ENCODE measurements around the gene FAM89A.
"Not testable (repeated sequence)": the region's sequence is repeated elsewhere in the genome, so short reads cannot be mapped to it uniquely, and the experiment has no call there.

The FAM89A gene

GRCh38 chr1:231011963-231012362 lies 28.1 kb downstream of the FAM89A start:
- no peak for DNase-seq (ENCODE audit: extremely low read depth, low read depth)
- TF ChIP-seq CTCF (IDR thresholded peaks at IDR 0.05; ENCODE audit: low read depth, low read length, missing control alignments) = no peak
- no peak overlapping the region for H3K4me3 ChIP-seq (replicated peaks; ENCODE audit: low read depth, low read length)

- no peak for DNase-seq (ENCODE audit: extremely low read depth, low read depth)
- no peak overlapping the region for H3K4me3 ChIP-seq (replicated peaks; ENCODE audit: low read depth, low read length)
- TF ChIP-seq CTCF (IDR thresholded peaks at IDR 0.05; ENCODE audit: low read depth, low read length, missing control alignments) = no peak
Measured at GRCh38 chr1:231011360-231011759, 28.7 kb downstream of the FAM89A start.

- H3K4me3 ChIP-seq (replicated peaks; ENCODE audit: low read depth, low read length); DNase-seq (ENCODE audit: extremely low read depth, low read depth): not testable (repeated sequence)
Measured at GRCh38 chr1:231007535-231007934, 32.5 kb downstream of the FAM89A start.

GRCh38 chr1:231001892-231002291 lies 38.2 kb downstream of the FAM89A start:
- no peak overlapping the region for H3K4me3 ChIP-seq (replicated peaks; ENCODE audit: low read depth, low read length)
- no peak for DNase-seq (ENCODE audit: extremely low read depth, low read depth)
- no peak for TF ChIP-seq CTCF (IDR thresholded peaks at IDR 0.05; ENCODE audit: low read depth, low read length, missing control alignments)

- DNase-seq (ENCODE audit: extremely low read depth, low read depth) = no peak
- H3K4me3 ChIP-seq (replicated peaks; ENCODE audit: low read depth, low read length) = no peak overlapping the region
- TF ChIP-seq CTCF (IDR thresholded peaks at IDR 0.05; ENCODE audit: low read depth, low read length, missing control alignments) = no peak
Measured at GRCh38 chr1:231000639-231001038, 39.4 kb downstream of the FAM89A start.

GRCh38 chr1:231000201-231000600 lies 39.9 kb downstream of the FAM89A start:
- DNase-seq (ENCODE audit: extremely low read depth, low read depth) = no peak
- no peak overlapping the region for H3K4me3 ChIP-seq (replicated peaks; ENCODE audit: low read depth, low read length)
- TF ChIP-seq CTCF (IDR thresholded peaks at IDR 0.05; ENCODE audit: low read depth, low read length, missing control alignments) = no peak

- no peak for TF ChIP-seq CTCF (IDR thresholded peaks at IDR 0.05; ENCODE audit: low read depth, low read length, missing control alignments)
- DNase-seq (ENCODE audit: extremely low read depth, low read depth) = no peak
- H3K4me3 ChIP-seq (replicated peaks; ENCODE audit: low read depth, low read length) = no peak overlapping the region
Measured at GRCh38 chr1:230994860-230995259, 45.2 kb downstream of the FAM89A start.
